Activated B cell treated with CpG ODN at 0.5 μM for 24 hours (primary cell): ENCODE measurements around the gene ZPBP. TPM values are rescaled to one million over a fixed set of nuclear protein-coding genes. Genes with fewer than 3 reads are reported as not detected.

ENCODE experiments used
- ATAC-seq: fragments of 200-7000 bp; cut with Tn5 transposase; one replicate; pipeline ENCODE4 v1.10.0; 2021; ENCODE audit warnings: low read depth, mild to moderate bottlenecking, moderate library complexity
- CTCF ChIA-PET: fragments of 350-600 bp; sonication (Branson Sonifier 250); formaldehyde crosslinking; loops from one replicate; lab custom pipeline; 2021; ENCODE audit warnings: antibody characterized with exemption; lab: Charles Lee
- POLR2A ChIA-PET: fragments of 350-600 bp; sonication (Branson Sonifier 250); formaldehyde crosslinking; loops from one replicate; lab custom pipeline; 2021; ENCODE audit warnings: antibody characterized with exemption; lab: Charles Lee
- DNase-seq: peaks from one replicate; pipeline ENCODE4 v3.0.0; 2022
- H3K27ac Mint-ChIP-seq: one replicate; pipeline ENCODE4 v1.8.0; 2020; ENCODE audit warnings: mixed read lengths
- H3K27me3 Mint-ChIP-seq: one replicate; pipeline ENCODE4 v1.8.0; 2021; ENCODE audit warnings: mixed read lengths
- H3K36me3 Mint-ChIP-seq: one replicate; pipeline ENCODE4 v1.8.0; 2021; ENCODE audit warnings: low read depth, mixed read lengths
- H3K4me1 Mint-ChIP-seq: one replicate; pipeline ENCODE4 v1.8.0; 2021; ENCODE audit warnings: mixed read lengths
- H3K4me3 Mint-ChIP-seq: one replicate; pipeline ENCODE4 v1.8.0; 2020; ENCODE audit warnings: mild to moderate bottlenecking, mixed read lengths
- H3K9me3 Mint-ChIP-seq: one replicate; pipeline ENCODE4 v1.8.0; 2020; ENCODE audit warnings: mixed read lengths
- intact Hi-C: fragments of 100-400 bp; cut with micrococcal nuclease; formaldehyde crosslinking; loops from one replicate; pipeline ENCODE4 v1.15.1; 2024
- total RNA-seq: library from RNA; stranded (reverse); gene quantifications from 2 replicates; pipeline ENCODE4 v1.2.3, GENCODE V29; 2022
- TF ChIP-seq, protein P1 (sequence below): fragments of 200-600 bp; IDR thresholded peaks from one replicate; pipeline ENCODE4 v1.8.0; 2022; ENCODE audit warnings: antibody characterized with exemption, mild to moderate bottlenecking

Gene ZPBP
- total RNA-seq, 1 donor from 2014 or later: not detected

DNA sequence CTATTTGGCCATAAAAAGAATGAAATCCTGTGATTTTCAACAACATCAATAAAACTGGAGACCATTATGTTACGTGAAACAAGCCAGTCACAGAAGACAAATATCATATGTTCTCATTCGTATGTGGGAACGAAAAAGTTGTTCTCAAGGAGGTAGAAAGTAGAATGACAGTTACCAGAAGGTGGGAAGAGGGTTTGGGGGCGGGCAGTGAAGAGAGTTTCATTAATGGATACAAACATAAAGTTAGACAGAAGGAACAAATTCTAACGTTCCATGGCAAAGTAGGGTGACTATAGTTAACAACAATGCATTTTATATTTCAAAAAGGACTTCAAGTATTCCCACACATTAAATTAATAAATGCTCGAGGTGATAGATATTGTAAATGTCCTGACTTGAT is 97.4 kb downstream of the ZPBP start:
- H3K9me3 Mint-ChIP-seq: no peaks in the 10 kb centered on the region

DNA sequence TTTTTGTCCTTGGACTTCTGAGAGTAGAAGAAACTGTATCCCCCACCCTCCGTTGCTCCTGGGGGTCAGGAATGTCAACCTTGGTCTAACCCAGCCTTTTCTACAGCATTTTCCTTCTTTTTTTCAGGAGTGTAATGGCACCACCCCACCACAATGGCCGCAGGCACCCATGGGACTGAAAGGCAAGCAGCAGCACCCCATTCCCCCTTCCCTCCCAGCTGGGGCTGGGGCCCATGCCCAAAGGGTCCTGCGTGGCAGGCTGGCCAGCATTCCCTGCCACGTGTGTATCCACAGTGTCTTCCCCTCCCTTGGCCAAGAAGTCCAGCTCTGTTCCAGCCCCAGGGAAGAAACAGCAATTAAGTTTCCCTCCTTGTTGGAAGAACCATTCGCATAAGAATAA is 106.9 kb downstream of the ZPBP start:
- TF ChIP-seq, protein P1, sequence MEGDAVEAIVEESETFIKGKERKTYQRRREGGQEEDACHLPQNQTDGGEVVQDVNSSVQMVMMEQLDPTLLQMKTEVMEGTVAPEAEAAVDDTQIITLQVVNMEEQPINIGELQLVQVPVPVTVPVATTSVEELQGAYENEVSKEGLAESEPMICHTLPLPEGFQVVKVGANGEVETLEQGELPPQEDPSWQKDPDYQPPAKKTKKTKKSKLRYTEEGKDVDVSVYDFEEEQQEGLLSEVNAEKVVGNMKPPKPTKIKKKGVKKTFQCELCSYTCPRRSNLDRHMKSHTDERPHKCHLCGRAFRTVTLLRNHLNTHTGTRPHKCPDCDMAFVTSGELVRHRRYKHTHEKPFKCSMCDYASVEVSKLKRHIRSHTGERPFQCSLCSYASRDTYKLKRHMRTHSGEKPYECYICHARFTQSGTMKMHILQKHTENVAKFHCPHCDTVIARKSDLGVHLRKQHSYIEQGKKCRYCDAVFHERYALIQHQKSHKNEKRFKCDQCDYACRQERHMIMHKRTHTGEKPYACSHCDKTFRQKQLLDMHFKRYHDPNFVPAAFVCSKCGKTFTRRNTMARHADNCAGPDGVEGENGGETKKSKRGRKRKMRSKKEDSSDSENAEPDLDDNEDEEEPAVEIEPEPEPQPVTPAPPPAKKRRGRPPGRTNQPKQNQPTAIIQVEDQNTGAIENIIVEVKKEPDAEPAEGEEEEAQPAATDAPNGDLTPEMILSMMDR: no peak
- ATAC-seq (no peak), DNase-seq (no peak)
- CTCF ChIA-PET: no interaction called here
- H3K36me3 Mint-ChIP-seq: no peaks in the 10 kb centered on the region
- H3K27ac Mint-ChIP-seq: no peak overlapping the region
- H3K4me3 Mint-ChIP-seq: no peak overlapping the region
- H3K9me3 Mint-ChIP-seq: peaks cover 12% of the 10 kb centered on the region
- H3K27me3 Mint-ChIP-seq: peaks cover 3% of the 10 kb centered on the region
- intact Hi-C loops: no loop called here
- POLR2A ChIA-PET: interaction anchor here (0.7 kb wide), 1 partner anchor 36 kb away, joined by 8 read pairs; no protein-coding TSS in a partner anchor
- no peaks in the 10 kb centered on the region for H3K4me1 Mint-ChIP-seq

More for the DNA sequence above, 97.4 kb downstream of the ZPBP start:
- Mint-ChIP-seq H3K4me1 (no peaks in the 10 kb centered on the region), H3K4me3 (no peak overlapping the region), H3K27ac (no peak overlapping the region), H3K27me3 (peaks cover 3% of the 10 kb centered on the region), H3K36me3 (no peaks in the 10 kb centered on the region)
- intact Hi-C loops: no loop called here
- ChIA-PET POLR2A (no interaction called here), CTCF (no interaction called here)
- TF ChIP-seq, protein P1: no peak
- DNase-seq: no peak
- ATAC-seq: no peak

DNA sequence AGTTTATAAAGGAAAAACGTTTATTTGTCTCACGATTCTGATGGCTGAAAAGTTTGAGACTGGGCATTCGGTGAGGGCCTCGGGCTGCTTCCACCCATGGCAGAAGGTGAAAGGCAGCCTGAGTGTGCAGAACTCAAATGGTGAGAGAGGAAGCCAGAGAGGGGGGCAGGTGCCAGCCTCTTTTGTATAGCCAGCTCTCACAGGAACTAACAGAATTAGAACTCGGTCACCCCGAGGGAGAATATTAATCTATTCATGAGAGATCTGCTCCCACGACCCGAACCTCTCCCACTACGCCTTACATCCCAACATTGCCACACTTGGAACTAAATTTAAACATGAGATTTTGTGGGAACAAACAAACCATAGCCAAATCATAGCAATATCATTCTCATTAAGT is 112.6 kb downstream of the ZPBP start:
- ChIA-PET POLR2A (no interaction called here), CTCF (no interaction called here)
- Mint-ChIP-seq H3K36me3 (no peaks in the 10 kb centered on the region), H3K4me1 (no peaks in the 10 kb centered on the region), H3K27ac (no peak overlapping the region), H3K9me3 (no peaks in the 10 kb centered on the region), H3K4me3 (no peak overlapping the region), H3K27me3 (no peaks in the 10 kb centered on the region)
- intact Hi-C loops: no loop called here
- DNase-seq: no peak
- no peak for ATAC-seq
- TF ChIP-seq, protein P1: no peak

DNA sequence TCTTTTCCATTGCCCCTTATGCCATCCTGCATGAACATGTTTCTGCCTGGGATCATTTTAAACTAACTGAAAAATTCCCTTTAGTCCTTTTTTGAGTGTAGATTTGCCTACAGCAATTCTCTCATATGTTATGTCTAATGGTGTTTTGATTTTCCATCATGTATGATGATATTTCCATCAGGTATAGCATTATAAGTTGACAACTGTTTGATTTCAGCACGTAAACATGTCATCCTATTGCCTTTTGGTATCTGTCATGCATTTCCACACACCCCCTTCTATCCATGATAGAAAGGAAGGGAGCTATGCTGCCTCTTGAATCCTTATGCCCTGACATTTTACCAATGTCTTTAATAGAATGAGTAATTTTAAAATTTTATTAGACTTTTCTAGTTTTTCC is 116.8 kb downstream of the ZPBP start:
- ChIA-PET POLR2A (no interaction called here), CTCF (no interaction called here)
- Mint-ChIP-seq H3K36me3 (no peaks in the 10 kb centered on the region), H3K4me3 (no peak overlapping the region), H3K9me3 (no peaks in the 10 kb centered on the region), H3K4me1 (no peaks in the 10 kb centered on the region), H3K27me3 (no peaks in the 10 kb centered on the region), H3K27ac (no peak overlapping the region)
- no peak for ATAC-seq
- TF ChIP-seq, protein P1: no peak
- intact Hi-C loops: no loop called here
- no peak for DNase-seq

DNA sequence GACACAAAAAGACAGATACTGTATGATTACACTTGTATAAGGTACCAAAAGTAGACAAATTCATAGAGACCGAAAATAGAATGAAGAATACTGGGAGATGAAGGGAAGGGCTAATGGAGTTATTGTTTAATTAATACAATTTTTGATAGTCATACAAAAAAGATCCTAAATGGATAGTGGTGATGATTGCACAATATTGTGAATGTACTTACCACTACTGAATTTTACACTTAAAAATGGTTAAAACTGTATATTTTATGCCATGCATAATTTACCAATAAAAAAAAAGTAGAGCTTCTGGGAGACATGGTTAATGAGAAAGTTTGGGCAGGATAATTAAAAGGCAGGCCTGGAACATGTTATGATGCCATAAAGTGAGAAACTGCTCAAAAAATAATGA is 119.0 kb downstream of the ZPBP start:
- Mint-ChIP-seq H3K27ac (no peak overlapping the region), H3K9me3 (no peaks in the 10 kb centered on the region), H3K4me3 (no peak overlapping the region), H3K4me1 (no peaks in the 10 kb centered on the region), H3K27me3 (no peaks in the 10 kb centered on the region), H3K36me3 (no peaks in the 10 kb centered on the region)
- DNase-seq (no peak), ATAC-seq (no peak)
- ChIA-PET POLR2A (no interaction called here), CTCF (no interaction called here)
- TF ChIP-seq, protein P1: no peak
- intact Hi-C loops: no loop called here
